GM18517 (cell line): ENCODE data around the gene POU2F1.

Source experiments
- ATAC-seq: cut with Tn5 transposase; IDR thresholded peaks from one replicate; pipeline ENCODE4 v1.9.1; 2021; ENCODE audit warnings: mild to moderate bottlenecking, moderate library complexity; ENCODE audit not compliant: unreplicated experiment

Gene POU2F1

DNA sequence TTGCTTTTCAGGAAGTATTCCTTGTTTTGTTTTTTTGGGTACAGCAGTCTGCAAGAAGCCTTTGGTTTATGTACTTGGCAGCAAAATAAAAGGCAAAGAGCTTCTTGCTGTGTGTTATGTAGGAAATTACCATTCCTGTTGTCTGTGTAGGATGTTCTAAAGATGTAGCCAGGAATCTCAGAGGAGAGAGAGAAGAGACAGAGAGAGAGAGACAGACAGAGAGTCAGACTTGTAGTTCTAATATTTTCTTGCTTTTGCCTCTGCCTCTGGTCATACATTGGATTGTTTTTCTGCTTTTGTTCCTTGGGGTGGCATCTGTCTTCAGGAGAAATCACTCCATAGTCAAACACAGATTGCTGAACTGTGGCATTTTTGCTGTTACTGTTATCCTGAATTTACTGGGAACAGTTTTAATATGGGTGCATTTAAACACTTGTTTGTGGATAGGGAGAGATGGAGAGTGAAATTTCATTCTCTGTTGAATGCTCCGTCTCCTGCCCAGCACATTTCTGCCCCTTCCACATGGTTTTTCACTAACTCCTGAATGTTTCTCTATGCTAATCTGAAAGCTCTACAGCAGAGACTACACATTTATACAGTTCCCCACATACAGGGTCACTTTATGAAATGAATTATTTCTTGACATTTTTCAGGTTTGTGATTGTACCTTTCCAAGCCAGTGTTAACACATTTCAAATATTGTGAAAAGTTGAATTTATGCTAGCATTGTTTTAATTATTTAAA lies 49.8 kb downstream of the POU2F1 start:
- ATAC-seq = no peak

DNA sequence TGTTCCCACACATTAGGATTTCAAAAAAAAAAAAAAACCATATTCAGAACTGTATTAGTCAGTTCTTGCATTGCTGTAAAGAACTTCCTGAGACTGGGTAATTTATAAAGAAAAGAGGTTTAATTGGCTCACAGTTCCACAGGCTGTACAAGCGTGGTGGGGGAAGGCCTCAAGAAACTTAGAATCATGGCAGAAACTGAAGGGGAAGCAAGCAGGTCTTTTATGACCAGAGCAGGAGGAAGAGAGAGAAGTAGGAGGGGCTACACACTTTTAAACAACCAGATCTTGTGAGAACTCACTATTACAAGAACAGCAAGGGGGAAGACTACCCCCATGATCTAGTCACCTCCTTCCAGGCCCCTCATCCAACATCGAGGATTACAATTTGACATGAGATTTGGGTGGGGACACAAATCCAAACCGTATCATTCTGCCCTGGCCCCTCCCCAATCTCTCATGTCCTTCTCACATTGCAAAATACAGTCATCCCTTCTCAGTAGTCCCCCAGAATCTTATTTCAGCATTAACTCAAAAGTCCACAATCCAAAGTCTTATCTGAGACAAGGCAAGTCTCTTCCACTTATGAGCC lies 51.8 kb downstream of the POU2F1 start:
- ATAC-seq = no peak

DNA sequence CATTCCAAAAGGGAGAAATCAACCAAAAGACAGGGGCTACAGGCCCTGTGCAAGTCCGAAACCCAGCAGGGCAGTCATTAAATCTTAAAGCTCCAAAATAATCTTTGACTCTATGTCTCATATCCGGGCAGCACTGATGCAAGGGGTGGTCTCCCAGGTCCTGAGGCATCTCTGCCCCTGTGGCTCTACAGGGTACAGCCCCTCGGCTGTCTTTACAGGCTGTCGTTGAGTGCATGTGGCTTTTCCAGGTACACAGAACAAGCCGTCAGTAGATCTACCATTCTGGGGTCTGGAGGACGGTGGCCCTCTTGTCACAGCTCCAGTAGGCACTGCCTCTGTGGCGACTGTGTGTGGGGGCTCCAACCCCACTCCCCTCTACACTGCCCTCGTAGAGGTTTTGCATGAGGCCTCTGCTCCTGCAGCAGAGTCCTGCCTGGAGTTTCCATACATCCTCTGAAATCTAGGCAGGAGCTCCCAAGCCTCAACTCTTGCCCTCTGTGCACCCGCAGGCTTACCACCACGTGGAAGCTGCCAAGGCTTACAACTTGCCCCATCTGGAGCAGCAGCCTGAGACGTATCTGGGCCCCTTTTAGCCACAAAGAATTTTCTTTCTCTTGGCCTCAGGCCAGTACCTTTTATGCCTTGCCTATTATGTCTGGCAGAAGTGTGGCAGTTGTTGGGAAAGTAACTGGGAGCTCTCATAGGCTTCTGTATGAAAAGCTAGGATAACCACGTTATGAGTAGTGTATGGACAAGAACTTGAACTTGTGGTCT lies 52.5 kb downstream of the POU2F1 start:
- ATAC-seq = no peak

DNA sequence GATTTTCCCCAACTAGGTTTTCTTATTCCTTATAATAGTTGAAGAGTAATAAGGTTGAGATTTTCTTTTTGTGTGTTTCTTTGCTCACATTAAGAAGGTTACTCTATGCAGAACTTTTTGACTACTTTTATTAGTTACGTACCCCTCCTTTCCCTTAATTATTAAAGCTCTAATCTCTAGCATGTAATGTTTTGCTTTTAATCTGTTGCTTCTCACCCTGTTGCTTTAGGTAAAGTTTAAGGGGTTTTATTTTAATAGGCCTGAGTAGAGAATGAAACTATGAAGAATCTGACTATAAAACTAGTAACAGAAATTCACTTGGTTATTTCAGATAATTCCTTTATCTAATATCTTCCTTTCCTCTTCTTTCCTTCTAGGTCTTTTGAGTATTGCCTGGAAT lies 53.4 kb downstream of the POU2F1 start:
- ATAC-seq = no peak

DNA sequence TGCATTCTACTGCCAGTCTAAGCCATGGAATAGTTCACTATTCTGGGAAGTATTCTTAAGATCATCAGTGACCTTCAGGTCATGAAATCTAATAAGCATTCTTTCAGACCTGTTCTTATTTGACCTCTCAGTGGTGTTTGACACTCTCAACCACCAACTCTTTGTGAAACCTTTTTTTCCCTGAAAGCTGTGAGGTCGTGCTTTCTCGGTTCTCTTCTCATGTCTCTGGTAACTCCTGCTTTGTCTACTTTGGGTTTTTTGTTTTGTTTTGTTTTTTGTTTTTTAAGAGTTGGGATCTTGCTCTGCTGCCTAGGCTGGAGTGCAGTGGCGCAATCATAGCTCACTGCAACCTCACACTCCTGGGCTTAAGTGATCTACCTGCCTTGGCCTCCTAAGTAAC lies 56.3 kb downstream of the POU2F1 start:
- peak; percentile 74 for ATAC-seq

DNA sequence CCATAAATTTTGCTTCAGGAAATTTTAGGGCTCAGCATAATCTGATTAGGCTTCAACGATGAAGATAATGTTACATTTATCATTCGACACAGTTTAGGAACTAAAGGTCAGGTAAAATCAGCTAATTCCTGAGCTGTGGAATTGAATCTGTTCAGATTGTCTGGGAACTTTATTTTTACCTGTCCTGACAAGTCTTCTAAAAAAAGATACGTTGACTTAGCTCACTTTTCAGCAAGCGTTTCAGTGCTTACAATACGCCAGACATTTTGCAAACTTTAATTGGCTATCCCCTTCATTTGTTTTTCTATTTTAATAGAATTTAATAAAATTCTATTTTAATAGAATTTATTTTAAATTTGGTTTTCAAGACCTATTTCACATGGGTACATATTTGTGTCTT lies 57.8 kb downstream of the POU2F1 start:
- ATAC-seq = no peak

DNA sequence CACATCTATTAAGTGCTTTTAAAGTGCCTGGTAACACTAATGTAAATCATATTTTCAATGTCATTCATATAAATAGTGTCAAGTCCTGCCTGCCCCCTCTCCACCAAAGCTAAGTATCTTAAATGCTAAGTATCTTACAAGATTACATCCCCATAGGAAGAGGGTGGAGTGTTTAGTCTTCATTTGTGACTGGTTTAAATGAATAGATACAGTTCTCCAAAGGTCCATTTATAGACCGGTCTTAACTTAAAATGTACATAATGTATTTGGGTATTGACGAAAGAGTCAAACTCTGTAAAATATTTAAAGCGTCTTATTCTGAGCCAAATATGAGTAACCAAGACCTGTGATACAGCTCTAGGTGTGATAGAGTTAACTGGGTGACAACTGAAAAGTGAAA lies 60.2 kb downstream of the POU2F1 start:
- no peak for ATAC-seq

DNA sequence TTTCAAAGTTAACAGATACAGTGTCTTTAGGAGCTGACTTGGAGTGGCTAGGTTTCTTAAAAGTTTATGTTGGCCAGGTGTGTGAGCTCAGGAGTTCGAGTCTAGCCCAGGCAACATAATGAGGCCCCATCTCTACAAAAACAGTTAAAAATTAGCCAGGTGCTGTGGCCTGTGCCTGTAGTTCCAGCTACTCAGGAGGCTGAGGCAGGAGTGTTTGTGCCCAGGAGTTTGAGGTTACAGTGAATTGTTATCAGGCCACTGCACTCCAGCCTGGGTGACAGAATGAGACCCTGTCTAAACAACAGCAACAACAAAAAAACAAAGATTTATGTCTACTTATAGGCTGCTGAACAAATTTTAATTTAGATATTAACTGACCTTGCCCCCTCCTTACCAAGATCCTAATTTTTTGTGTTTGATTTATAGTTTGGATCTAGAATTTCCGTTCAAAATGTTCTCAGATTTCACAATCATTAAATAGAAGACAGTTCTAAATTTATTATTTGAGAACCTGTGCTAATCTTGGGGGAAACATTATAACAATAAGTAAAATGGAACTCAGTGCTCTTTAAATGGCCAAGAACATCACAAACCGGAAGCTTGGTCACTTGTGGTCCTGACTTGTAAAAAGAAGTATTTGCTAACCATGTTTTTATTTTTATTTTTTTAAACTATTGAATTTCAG lies 67.8 kb downstream of the POU2F1 start:
- no peak for ATAC-seq

DNA sequence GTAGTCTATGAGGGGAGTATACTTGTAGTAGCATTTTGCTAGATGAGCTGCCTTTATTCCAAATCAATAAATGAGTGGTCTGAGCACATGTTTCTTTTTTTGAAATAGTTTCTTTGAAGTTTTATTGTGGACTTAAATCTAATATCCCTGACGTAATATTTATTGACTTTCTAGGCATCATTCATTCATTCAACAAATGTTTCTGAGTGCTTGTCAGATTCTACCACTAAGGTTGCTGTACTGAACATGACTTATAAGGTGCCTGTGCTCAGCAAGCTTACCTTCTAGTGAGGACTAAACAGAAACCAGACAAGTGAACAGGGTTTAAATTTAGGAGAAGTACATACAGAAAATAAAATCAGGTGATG lies 68.4 kb downstream of the POU2F1 start:
- no peak for ATAC-seq

DNA sequence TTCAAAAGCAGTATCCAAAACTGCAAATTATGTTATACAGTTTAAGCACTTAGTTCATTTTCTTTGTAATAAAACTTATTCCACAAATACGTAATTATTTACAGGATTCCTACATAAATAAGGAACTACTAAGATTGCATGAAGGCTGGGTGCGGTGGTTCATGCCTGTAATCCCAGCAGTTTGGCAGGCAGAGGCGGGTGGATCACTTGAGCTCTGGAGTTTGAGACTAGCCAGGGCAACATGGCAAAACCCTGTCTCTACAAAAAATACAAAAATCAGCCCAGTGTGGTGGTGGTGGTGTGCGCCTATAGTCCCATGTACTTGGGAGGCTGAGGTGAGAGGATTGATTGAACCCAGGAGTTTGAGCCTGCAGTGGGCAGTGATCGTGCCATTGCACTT lies 69.3 kb downstream of the POU2F1 start:
- ATAC-seq = no peak

DNA sequence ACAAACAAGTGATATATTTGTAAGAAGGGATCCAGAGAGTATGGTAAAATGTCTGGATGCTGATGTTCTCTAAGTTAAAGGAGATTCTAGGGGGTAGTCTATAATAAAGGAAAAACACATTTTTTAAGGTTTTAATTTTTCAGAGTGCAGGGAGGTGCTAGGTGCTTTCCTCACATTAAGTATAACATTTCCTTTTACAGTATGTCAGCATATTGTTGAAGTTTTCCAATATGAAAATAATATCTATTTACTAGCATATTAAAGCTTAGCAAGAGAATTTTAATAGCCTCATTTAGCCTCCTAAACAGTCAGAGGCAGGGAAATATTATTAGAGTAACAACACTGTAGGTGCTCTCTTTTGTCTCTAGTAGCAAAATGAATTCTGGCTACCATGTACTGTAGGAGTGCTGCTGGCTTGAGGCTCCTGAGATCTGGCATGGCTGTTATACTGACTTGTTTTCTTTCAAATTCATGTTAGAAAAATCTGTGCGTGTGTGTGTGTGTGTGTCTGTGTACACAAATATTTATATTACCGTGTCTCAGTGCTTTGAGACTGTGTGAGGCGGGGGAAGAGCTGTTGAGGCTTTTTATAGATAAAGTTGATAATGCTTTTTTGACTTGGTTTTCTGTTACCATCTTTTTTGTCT lies 71.0 kb downstream of the POU2F1 start:
- no peak for ATAC-seq

DNA sequence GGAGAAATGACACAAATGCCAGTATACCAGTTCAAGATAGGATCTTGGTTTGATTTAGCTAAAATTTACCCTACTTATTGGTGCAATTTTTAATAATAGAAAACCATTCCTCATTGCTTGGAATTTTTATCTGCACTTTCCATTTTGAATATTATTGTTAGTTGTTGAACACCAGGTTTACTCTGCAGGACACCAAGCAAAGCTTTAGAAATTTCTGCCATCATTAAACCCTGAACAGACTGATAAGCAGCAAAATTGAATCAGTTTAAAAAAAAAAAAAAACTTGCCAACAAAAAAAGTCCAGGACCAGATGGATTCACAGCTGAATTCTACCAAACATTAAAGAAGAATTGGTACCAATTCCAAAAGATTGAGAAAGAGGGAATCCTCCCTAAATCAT lies 71.5 kb downstream of the POU2F1 start:
- ATAC-seq = no peak

DNA sequence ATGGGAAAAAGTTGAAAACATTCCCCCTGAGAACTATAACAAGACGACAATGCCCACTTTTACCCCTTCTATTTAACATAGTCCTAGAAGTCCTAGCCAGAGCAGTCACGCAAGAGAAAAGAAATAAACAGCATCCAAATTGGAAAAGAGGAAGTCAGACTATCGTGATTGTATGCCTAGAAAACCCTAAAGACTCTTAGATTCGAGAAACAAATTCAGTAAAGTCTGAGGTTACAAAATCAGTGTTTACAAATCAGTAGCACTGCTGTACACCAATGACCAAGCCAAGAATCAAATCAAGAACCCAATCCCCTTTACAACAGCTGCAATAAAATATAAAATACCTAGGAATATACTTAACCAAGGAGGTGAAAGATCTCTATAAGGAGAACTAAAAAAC lies 72.4 kb downstream of the POU2F1 start:
- ATAC-seq = no peak

DNA sequence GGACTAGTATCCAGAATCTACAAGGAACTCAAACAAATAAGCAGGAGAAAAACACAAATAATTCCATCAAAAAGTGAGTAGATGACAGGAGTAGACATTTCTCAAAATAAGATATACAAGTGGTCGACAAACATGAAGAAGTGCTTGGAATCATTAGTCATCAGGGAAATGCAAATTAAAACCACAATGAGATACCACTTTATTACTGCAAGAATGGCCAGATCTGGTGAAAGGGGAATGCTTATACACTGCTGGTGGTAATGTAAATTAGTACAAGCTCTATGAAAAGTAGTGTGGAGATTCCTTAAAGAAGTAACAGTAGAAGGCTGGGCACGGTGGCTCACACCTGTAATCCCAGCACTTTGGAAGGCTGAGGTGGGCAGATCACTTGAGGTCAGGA lies 73.8 kb downstream of the POU2F1 start:
- ATAC-seq = no peak

DNA sequence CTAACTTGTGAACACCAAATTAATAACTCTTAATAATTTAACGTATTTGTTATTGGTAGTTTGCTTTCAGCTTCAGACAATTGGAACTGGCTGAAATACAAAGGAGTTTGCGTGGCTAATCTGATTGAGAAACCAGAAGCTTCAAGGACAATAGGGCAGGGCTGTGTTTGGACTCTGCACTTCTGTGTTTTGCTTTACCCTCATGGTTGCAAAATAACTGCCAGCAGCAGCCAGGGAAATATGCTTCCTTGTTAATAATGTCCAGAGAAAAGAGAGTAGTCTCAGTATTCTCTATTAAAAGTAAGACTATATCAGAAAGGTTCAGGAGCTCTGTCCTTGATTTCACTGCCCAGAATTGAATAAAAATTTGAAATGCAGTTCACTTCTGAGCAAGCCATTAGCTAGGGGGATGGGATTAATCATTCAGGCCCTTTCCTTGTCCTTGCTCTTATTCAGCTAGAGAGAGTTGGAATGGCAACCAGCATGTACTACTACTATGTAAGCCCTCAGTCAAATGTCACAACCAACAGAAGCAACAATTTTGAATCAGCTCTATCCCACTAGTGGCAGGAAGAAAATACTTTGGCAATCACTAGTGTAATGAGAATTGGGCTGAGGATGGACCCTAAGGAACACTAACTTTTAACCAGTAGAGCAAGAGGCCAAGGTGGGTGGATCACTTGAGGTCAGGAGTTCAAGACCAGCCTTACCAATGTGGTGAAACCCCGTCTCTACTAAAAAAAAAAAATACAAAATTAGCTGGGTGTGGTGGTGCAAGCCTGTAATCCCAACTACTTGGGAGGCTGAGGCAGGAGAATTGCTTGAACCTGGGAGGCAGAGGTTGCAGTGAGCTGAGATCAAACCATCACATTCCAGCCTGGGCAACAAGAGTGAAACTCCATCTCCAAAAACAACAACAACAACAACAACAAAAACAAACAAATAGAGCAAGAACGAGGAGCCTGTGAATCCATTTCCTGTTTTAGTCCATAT lies 76.8 kb downstream of the POU2F1 start:
- no peak for ATAC-seq

DNA sequence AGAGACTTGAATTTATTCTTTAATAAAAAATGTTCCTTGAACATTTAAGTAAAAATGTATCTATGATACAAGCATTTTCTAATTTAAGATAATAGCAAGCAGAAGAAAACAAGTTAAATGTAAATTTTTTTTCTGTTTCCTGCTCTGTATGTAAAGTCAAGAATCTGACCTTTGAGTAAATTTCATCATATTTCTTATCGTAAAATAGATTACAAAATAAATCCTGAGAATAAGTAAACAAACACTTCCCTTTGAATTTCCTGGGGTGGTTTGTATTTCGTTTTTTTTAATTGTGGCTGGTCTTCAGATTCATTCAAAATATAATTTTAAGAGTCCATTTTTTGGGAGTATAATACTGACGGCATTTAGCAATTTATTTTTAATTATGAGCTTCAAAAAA lies 77.6 kb downstream of the POU2F1 start:
- no peak for ATAC-seq

DNA sequence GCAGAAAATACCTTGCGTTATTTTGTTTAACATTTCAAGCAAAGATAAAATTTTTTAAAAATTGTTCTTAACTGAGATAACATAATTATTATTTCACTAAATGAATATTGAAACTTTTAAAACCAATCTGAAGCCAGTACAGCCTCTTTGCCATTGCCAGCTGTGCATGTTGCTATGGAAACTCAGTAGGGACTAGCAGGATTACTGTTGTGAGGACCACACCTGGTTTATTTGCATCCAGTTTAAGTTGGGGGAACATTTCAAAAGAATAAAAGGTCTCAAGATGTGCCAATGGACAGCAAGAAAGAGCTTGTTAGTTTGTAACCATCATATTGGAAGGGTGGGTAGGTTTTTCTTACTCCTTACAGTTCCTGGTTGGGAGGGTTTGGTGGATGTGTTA lies 80.7 kb downstream of the POU2F1 start:
- no peak for ATAC-seq

DNA sequence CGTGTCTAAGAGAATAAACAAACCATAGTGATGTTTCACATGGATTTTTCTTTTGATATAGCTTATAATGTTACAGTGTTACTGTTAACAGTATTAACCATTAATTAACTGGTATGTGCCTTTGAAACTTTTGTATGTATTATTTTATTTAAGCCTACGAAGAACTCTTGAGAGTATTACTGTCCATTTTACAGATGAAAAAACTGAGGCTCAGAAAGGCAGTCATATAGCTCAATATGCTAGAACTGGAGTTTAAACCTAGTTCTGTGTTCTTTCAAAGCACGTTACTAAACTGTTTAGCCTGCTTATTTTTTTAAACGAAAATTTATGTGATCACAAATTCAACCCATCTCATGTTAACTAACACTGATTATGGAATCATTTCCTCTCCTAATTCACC lies 83.5 kb downstream of the POU2F1 start:
- no peak for ATAC-seq

DNA sequence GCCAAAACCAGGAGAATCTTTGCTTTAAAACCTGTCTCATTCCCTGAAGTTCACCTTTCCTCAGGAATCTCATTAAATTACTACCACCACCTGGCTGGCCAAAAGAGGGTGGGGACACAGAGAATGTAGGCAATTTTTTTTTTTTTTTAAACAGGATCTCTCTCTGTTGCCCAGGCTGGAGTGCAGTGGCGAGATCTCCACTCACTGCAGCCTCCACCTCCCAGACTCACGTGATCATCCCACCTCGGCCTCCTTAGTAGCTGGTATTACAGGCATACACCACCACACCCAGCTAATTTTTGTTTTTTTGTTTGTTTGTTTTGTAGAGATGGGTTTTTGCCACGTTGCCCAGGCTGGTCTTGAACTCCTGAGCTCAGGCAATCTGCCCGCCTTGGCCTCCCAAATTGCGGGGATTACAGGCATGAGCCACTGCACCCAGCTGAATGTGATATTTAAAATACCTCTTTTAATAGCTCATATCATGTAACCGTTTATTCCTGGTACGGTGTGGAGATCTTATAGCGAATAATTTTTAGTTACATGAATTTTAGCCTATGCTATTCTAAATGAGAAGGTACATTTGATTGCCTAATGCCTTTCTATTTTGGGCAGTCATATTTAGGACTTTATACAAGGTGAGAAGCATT lies 84.5 kb downstream of the POU2F1 start:
- no peak for ATAC-seq
